Naive thymus-derived CD4-positive, alpha-beta T cell (primary cell): ENCODE measurements around the gene AATK. TPM values are rescaled to one million over a fixed set of nuclear protein-coding genes. Genes with fewer than 3 reads are reported as not detected.

Experiments
- ATAC-seq: fragments of 150-1000 bp; cut with Tn5 transposase; 2 replicates; pipeline ENCODE4 v1.10.0; 2021; ENCODE audit warnings: mild to moderate bottlenecking, moderate library complexity
- CTCF ChIA-PET: fragments of 350-600 bp; sonication (Branson Sonifier 250); formaldehyde crosslinking; loops from one replicate; lab custom pipeline; 2021; ENCODE audit warnings: antibody characterized with exemption; lab: Charles Lee
- POLR2A ChIA-PET: fragments of 350-600 bp; sonication (Branson Sonifier 250); formaldehyde crosslinking; loops from one replicate; lab custom pipeline; 2021; ENCODE audit warnings: antibody characterized with exemption, inconsistent platforms; lab: Charles Lee
- DNase-seq, 9 donors: peaks; one replicate each; pipeline versions ENCODE4 v3.0.0 to v3.0.0-alpha.2; 2020 to 2022; ENCODE audit warnings: mixed read lengths in 1 of 9
- H3K27ac ChIP-seq: one replicate; pipeline ENCODE4 v1.7.0; 2013; ENCODE audit warnings: mild to moderate bottlenecking, low read depth, low read length, moderate library complexity
- H3K27me3 ChIP-seq, 2 donors: one replicate each; pipeline ENCODE4 v1.7.0; 2013; ENCODE audit warnings: low read length in 2 of 2, mild to moderate bottlenecking in 2 of 2, moderate library complexity in 2 of 2; ENCODE audit not compliant: control insufficient read depth in 2 of 2, insufficient read depth in 2 of 2
- H3K36me3 ChIP-seq, 3 experiments: 1 replicate in 2 of 3; 2 replicates in 1 of 3; pipeline ENCODE4 v1.7.0; 2013; ENCODE audit warnings: low read length in 3 of 3, mild to moderate bottlenecking in 3 of 3, moderate library complexity in 1 of 3; ENCODE audit not compliant: insufficient read depth in 3 of 3, control insufficient read depth in 2 of 3
- H3K4me1 ChIP-seq, 2 donors: one replicate each; pipeline ENCODE4 v1.7.0; 2013; ENCODE audit warnings: low read length in 2 of 2, mild to moderate bottlenecking in 2 of 2, moderate library complexity in 1 of 2; ENCODE audit not compliant: control insufficient read depth in 2 of 2, insufficient read depth in 2 of 2
- H3K4me3 ChIP-seq: 2 replicates; pipeline ENCODE4 v1.7.0; 2013; ENCODE audit warnings: mild to moderate bottlenecking, low read length
- H3K9me3 ChIP-seq, 3 experiments: 1 replicate in 2 of 3; 2 replicates in 1 of 3; pipeline ENCODE4 v1.7.0; 2013; ENCODE audit warnings: low read length in 3 of 3; ENCODE audit not compliant: control insufficient read depth in 2 of 3
- H3K27ac Mint-ChIP-seq, 9 donors: one replicate each; pipeline ENCODE4 v1.8.0; 2020 to 2022; ENCODE audit warnings: mixed read lengths in 9 of 9, mild to moderate bottlenecking in 8 of 9, moderate library complexity in 5 of 9, inconsistent platforms in 2 of 9
- H3K27me3 Mint-ChIP-seq, 5 donors: one replicate each; pipeline ENCODE4 v1.8.0; 2021 to 2022; ENCODE audit warnings: mixed read lengths in 5 of 5, mild to moderate bottlenecking in 1 of 5
- H3K36me3 Mint-ChIP-seq, 5 donors: one replicate each; pipeline ENCODE4 v1.8.0; 2020 to 2022; ENCODE audit warnings: mixed read lengths in 5 of 5, mild to moderate bottlenecking in 3 of 5, inconsistent platforms in 1 of 5
- H3K4me1 Mint-ChIP-seq, 7 donors: one replicate each; pipeline ENCODE4 v1.8.0; 2020 to 2022; ENCODE audit warnings: mixed read lengths in 7 of 7, mild to moderate bottlenecking in 3 of 7, inconsistent platforms in 1 of 7
- H3K4me3 Mint-ChIP-seq, 10 donors: one replicate each; pipeline ENCODE4 v1.8.0; 2020 to 2022; ENCODE audit warnings: mild to moderate bottlenecking in 10 of 10, mixed read lengths in 10 of 10, moderate library complexity in 6 of 10, inconsistent platforms in 2 of 10
- H3K9me3 Mint-ChIP-seq, 11 donors: one replicate each; pipeline ENCODE4 v1.8.0; 2020 to 2022; ENCODE audit warnings: mixed read lengths in 11 of 11, mild to moderate bottlenecking in 4 of 11, inconsistent platforms in 1 of 11, moderate library complexity in 1 of 11
- intact Hi-C, 2 donors: fragments of 100-400 bp; cut with micrococcal nuclease; formaldehyde crosslinking; loops; one replicate each; pipeline ENCODE4 v1.15.1; 2023
- microRNA-seq: library from miRNA; unstranded; fragments of <30 nt; microRNA quantifications from one replicate; pipeline ENCODE4 v1.2.0, GENCODE V29; 2022; ENCODE audit warnings: borderline microRNAs expressed
- polyA plus RNA-seq, 2 donors: library from polyadenylated mRNA; unstranded; fragments of 300-500 nt; fragmentation: Illumina TruSeq; gene quantifications; one replicate each; pipeline ENCODE4 v1.2.3, GENCODE V29; 2021
- total RNA-seq, 6 experiments: library from RNA in 5 of 6; stranded (reverse) in 5 of 6; gene quantifications; 1 replicate in 5 of 6; 2 replicates in 1 of 6; pipeline ENCODE4 v1.2.3 and lab custom pipeline; 2021 to 2026

Gene AATK
- total and polyA plus RNA-seq, 7 experiments from 2014 or later, result 0.46 to 10.4 (median 1.4) TPM; not detected in 2

- no peak overlapping the region for H3K4me3 Mint-ChIP-seq
These were observed 95.3 kb downstream of the AATK start for GRCh38 chr17:81070541-81071246.

GRCh38 chr17:81069135-81069645 lies 96.8 kb downstream of the AATK start:
- DNase-seq (no peak), ATAC-seq (no peak)
- Histone ChIP-seq H3K4me1 (no peaks in the 10 kb centered on the region), H3K9me3 (no peaks in the 10 kb centered on the region), H3K36me3 (no peaks in the 10 kb centered on the region), H3K27ac (no peak overlapping the region), H3K27me3 (no peaks in the 10 kb centered on the region), H3K4me3 (no peak overlapping the region)
- peaks cover 0 to 4% (median 0%) of the 10 kb centered on the region in 7 donors for H3K4me1 Mint-ChIP-seq
- CTCF ChIA-PET, result no interaction called here
- intact Hi-C loops, result no loop called here
- no peaks in the 10 kb centered on the region for H3K36me3 Mint-ChIP-seq
- POLR2A ChIA-PET, result interaction anchor here (0.5 kb wide), 1 partner anchor 205 kb away, joined by 3 read pairs; no protein-coding TSS in a partner anchor
- no peaks in the 10 kb centered on the region for H3K27me3 Mint-ChIP-seq
- H3K4me3 Mint-ChIP-seq, result no peak overlapping the region
- H3K27ac Mint-ChIP-seq, result no peak overlapping the region
- H3K9me3 Mint-ChIP-seq, result no peaks in the 10 kb centered on the region

More at GRCh38 chr17:81070541-81071246, 95.3 kb downstream of the AATK start:
- H3K4me1 ChIP-seq, result no peaks in the 10 kb centered on the region
- Mint-ChIP-seq H3K36me3 (no peaks in the 10 kb centered on the region), H3K9me3 (no peaks in the 10 kb centered on the region), H3K27me3 (no peaks in the 10 kb centered on the region), H3K27ac (no peak overlapping the region), H3K4me1 (peaks cover 0 to 4% (median 0%) of the 10 kb centered on the region in 7 donors)
- ChIA-PET POLR2A (no interaction called here), CTCF (no interaction called here)
- H3K27me3 ChIP-seq, result no peaks in the 10 kb centered on the region
- ATAC-seq (no peak), DNase-seq (no peak)
- no peak overlapping the region for H3K4me3 ChIP-seq
- no peak overlapping the region for H3K27ac ChIP-seq
- intact Hi-C loops, result no loop called here
- H3K9me3 ChIP-seq, result no peaks in the 10 kb centered on the region
- no peaks in the 10 kb centered on the region for H3K36me3 ChIP-seq

DNA sequence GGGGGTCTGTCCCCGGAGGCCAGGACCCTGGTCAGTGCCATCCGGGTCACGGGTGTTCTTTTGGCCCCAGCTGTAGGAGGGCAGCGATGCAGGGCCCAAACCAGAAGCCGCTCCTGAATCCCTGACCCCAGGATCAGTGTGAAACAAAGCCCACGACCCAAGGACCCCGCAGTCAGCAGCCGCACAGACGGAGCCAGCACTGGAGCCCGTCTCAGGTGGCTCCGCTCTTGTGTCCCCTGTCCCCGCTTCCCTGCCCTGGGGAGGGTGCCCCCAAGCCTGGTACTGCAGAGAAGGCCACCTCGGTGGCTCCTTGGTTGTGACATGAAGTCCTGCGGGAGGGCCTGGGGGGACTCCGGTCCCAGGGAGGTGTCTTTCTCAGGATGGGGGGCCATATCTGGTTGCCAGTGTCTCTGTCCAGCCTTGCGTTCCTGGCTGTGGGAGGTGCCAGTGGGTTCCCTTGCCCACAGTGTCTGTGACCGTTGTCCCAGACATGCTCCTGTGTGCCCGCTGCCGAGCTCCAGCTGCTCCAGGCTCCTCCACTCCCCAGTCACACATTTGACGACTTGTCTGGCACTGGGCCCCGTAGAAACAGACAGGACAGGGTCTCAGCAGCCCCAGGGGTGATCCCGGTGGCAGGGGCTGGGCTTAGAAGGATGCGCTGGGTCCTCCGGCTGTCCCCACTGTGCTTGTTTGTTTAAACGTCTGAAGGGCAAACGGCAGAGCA lies 97.4 kb downstream of the AATK start:
- ATAC-seq, result no peak
- Histone ChIP-seq H3K27ac (no peak overlapping the region), H3K4me3 (no peak overlapping the region), H3K27me3 (no peaks in the 10 kb centered on the region), H3K9me3 (no peaks in the 10 kb centered on the region), H3K4me1 (no peaks in the 10 kb centered on the region), H3K36me3 (no peaks in the 10 kb centered on the region)
- Mint-ChIP-seq H3K9me3 (no peaks in the 10 kb centered on the region), H3K4me3 (no peak overlapping the region), H3K36me3 (no peaks in the 10 kb centered on the region), H3K27ac (no peak overlapping the region), H3K4me1 (peaks cover 0 to 3% (median 0%) of the 10 kb centered on the region in 7 donors), H3K27me3 (no peaks in the 10 kb centered on the region)
- intact Hi-C loops, result no loop called here
- ChIA-PET CTCF (no interaction called here), POLR2A (interaction anchor here (0.5 kb wide), 1 partner anchor 204 kb away, joined by 3 read pairs; no protein-coding TSS in a partner anchor)
- DNase-seq, result no peak

GRCh38 chr17:81067391-81067811 lies 98.6 kb downstream of the AATK start:
- Histone ChIP-seq H3K4me1 (no peaks in the 10 kb centered on the region), H3K27me3 (no peaks in the 10 kb centered on the region), H3K27ac (no peak overlapping the region), H3K36me3 (no peaks in the 10 kb centered on the region), H3K9me3 (no peaks in the 10 kb centered on the region), H3K4me3 (no peak overlapping the region)
- intact Hi-C loops, result no loop called here
- POLR2A ChIA-PET, result no interaction called here
- DNase-seq, result no peak
- Mint-ChIP-seq H3K27ac (no peak overlapping the region), H3K9me3 (no peaks in the 10 kb centered on the region), H3K4me1 (peaks cover 0 to 3% (median 0%) of the 10 kb centered on the region in 7 donors), H3K36me3 (peaks cover 0 to 1% (median 0%) of the 10 kb centered on the region in 5 donors), H3K27me3 (no peaks in the 10 kb centered on the region), H3K4me3 (no peak overlapping the region)
- CTCF ChIA-PET, result no interaction called here
- no peak for ATAC-seq

Small RNA genes within 50 kb of the gene (microRNA-seq; reads per million reads assigned to microRNA genes)
- gene MIR1250, result not detected
- gene MIR3065, result not detected
- gene MIR338, result not detected
- not detected for gene MIR657

Other genes with a start within 250 kb of the AATK start
- 10 to 100 TPM; 26.4 to 49.9 (median 41.7) TPM for gene CHMP6, start 174.4 kb downstream of the AATK start, total RNA-seq
- gene CHMP6, start 174.4 kb downstream of the AATK start, polyA plus RNA-seq, result 10 to 100 TPM; 49.8 to 55.4 TPM
- gene BAIAP2, start 131.1 kb downstream of the AATK start, total RNA-seq, result 10 to 100 TPM in 3 of 5 experiments, 1 to 10 TPM in 2; 7.3 to 13.7 (median 12.3) TPM
- gene BAIAP2, start 131.1 kb downstream of the AATK start, polyA plus RNA-seq, result 1 to 10 TPM; 3.2 to 4.9 TPM
- gene PVALEF, start 714 bp downstream of the AATK start, total RNA-seq, result not detected
- not detected for gene PVALEF, start 714 bp downstream of the AATK start, polyA plus RNA-seq
- gene CEP131, start 56.7 kb upstream of the AATK start, total RNA-seq, result 10 to 100 TPM in 2 of 5 experiments, 1 to 10 TPM in 3; 8.1 to 13.0 (median 10.0) TPM
- 1 to 10 TPM; 2.7 to 7.6 TPM for gene CEP131, start 56.7 kb upstream of the AATK start, polyA plus RNA-seq
- gene TEPSIN, start 72.8 kb upstream of the AATK start, total RNA-seq, result 100 to 1,000 TPM in 2 of 5 experiments, 10 to 100 TPM in 3; 52.6 to 115 (median 90.0) TPM
- gene TEPSIN, start 72.8 kb upstream of the AATK start, polyA plus RNA-seq, result 1 to 10 TPM; 3.2 to 5.3 TPM
- 10 to 100 TPM; 34.2 to 45.6 (median 43.5) TPM for gene NDUFAF8, start 73.1 kb upstream of the AATK start, total RNA-seq
- 10 to 100 TPM; 60.4 to 85.9 TPM for gene NDUFAF8, start 73.1 kb upstream of the AATK start, polyA plus RNA-seq
- 100 to 1,000 TPM in 1 of 5 experiments, 10 to 100 TPM in 4; 54.9 to 122 (median 86.5) TPM for gene SLC38A10, start 129.1 kb upstream of the AATK start, total RNA-seq
- 10 to 100 TPM; 45.0 to 84.8 TPM for gene SLC38A10, start 129.1 kb upstream of the AATK start, polyA plus RNA-seq
- gene BAHCC1, start 229.2 kb upstream of the AATK start, total RNA-seq, result 1 to 10 TPM in 1 of 5 experiments, under 1 TPM in 3, not detected in 1; 0.05 to 3.8 (median 0.68) TPM
- gene BAHCC1, start 229.2 kb upstream of the AATK start, polyA plus RNA-seq, result not detected